ENCODE measurements around the gene GPC6.

Gene GPC6

GRCh38 chr13:93775027-93775426 is 548.4 kb downstream of the GPC6 start:
- no peak overlapping the region for H3K4me3 ChIP-seq (ENCODE audit: low read length)
- DNase-seq (ENCODE audit: low read depth) = no peak
- no peak for TF ChIP-seq CTCF (conservative IDR thresholded peaks at IDR 0.05; ENCODE audit: low read depth, low read length)

GRCh38 chr13:93775507-93776108 is 549.0 kb downstream of the GPC6 start:
- no peak for TF ChIP-seq CTCF (conservative IDR thresholded peaks at IDR 0.05; ENCODE audit: low read depth, low read length)
- DNase-seq (ENCODE audit: low read depth) = no peak
- no peak overlapping the region for H3K4me3 ChIP-seq (ENCODE audit: low read length)

GRCh38 chr13:93776936-93777335 is 550.3 kb downstream of the GPC6 start:
- DNase-seq (ENCODE audit: low read depth) = no peak
- TF ChIP-seq CTCF (conservative IDR thresholded peaks at IDR 0.05; ENCODE audit: low read depth, low read length) = no peak
- no peak overlapping the region for H3K4me3 ChIP-seq (ENCODE audit: low read length)

- no peak for TF ChIP-seq CTCF (conservative IDR thresholded peaks at IDR 0.05; ENCODE audit: low read depth, low read length)
- H3K4me3 ChIP-seq (ENCODE audit: low read length) = no peak overlapping the region
- no peak for DNase-seq (ENCODE audit: low read depth)
Observed at GRCh38 chr13:93777504-93777903, 550.9 kb downstream of the GPC6 start.

- TF ChIP-seq CTCF (conservative IDR thresholded peaks at IDR 0.05; ENCODE audit: low read depth, low read length) = no peak
- no peak overlapping the region for H3K4me3 ChIP-seq (ENCODE audit: low read length)
- no peak for DNase-seq (ENCODE audit: low read depth)
Observed at GRCh38 chr13:93778548-93778947, 551.9 kb downstream of the GPC6 start.

- TF ChIP-seq CTCF (conservative IDR thresholded peaks at IDR 0.05; ENCODE audit: low read depth, low read length) = no peak
- no peak for DNase-seq (ENCODE audit: low read depth)
- no peak overlapping the region for H3K4me3 ChIP-seq (ENCODE audit: low read length)
Observed at GRCh38 chr13:93784191-93784590, 557.6 kb downstream of the GPC6 start.

- DNase-seq (ENCODE audit: low read depth) = no peak
- TF ChIP-seq CTCF (conservative IDR thresholded peaks at IDR 0.05; ENCODE audit: low read depth, low read length) = no peak
- no peak overlapping the region for H3K4me3 ChIP-seq (ENCODE audit: low read length)
Observed at GRCh38 chr13:93786846-93787489, 560.4 kb downstream of the GPC6 start.
